GM12878 (cell line): Measurements from ENCODE around the gene MGAT4B. TPM values are rescaled to one million over a fixed set of nuclear protein-coding genes. Genes with fewer than 3 reads are reported as not detected.
A peak's percentile ranks its signal among the peaks of the same experiment; 100 is the strongest.

Experiments
- ATAC-seq: fragments of 200-7000 bp; cut with Tn5 transposase; 3 replicates; pipeline ENCODE4 v1.9.1; 2020; ENCODE audit warnings: mild to moderate bottlenecking, moderate library complexity
- BruUV-seq: library from RNA; stranded (reverse); fragments of 400-500 nt; replicated peaks from 2 replicates; lab custom pipeline; 2021; lab: Mats Ljungman, UMichigan
- CTCF ChIA-PET: fragments of 300-600 bp; sonication (Branson Sonifier 250); formaldehyde crosslinking; extraction: SDS; loops from one replicate; lab custom pipeline; 2021; ENCODE audit warnings: inconsistent platforms; lab: Yijun Ruan, JAX
- POLR2A ChIA-PET: fragments of 350-600 bp; formaldehyde crosslinking; extraction: SDS; loops from one replicate; lab custom pipeline; 2021; ENCODE audit warnings: inconsistent platforms; lab: Charles Lee
- RAD21 ChIA-PET: fragments of 300-600 bp; sonication (Branson Sonifier 250); formaldehyde crosslinking; loops from one replicate; lab custom pipeline; 2023; ENCODE audit warnings: antibody characterized with exemption; ENCODE audit not compliant: unreplicated experiment; lab: Charles Lee
- SMC1A ChIA-PET: fragments of 300-600 bp; sonication (Branson Sonifier 250); formaldehyde crosslinking; loops from one replicate; lab custom pipeline; 2023; ENCODE audit not compliant: unreplicated experiment, uncharacterized antibody; lab: Charles Lee
- DNase-seq: peaks from one replicate; pipeline ENCODE4 v3.0.0-alpha.2; 2011; ENCODE audit warnings: low read depth, low spot score
- FAIRE-seq: peaks from 3 replicates; lab custom pipeline; 2011; peaks lifted over from hg19 to GRCh38; lab: Jason Lieb, UNC
- H2AFZ ChIP-seq: 2 replicates; pipeline ENCODE4 v1.6.0; 2011; ENCODE audit warnings: low read depth, low read length, control low read depth; ENCODE audit not compliant: control insufficient read depth
- H3K27ac ChIP-seq: 2 replicates; pipeline ENCODE4 v1.5.1; 2011; ENCODE audit warnings: control low read depth; ENCODE audit not compliant: control insufficient read depth, insufficient read depth
- H3K27me3 ChIP-seq, 2 experiments: replicated peaks in 1 of 2; 2 replicates each; pipeline versions ENCODE4 v1.6.0 to v1.6.1; 2011; ENCODE audit warnings: low read length in 1 of 2; ENCODE audit not compliant: control insufficient read depth in 2 of 2, insufficient read depth in 2 of 2
- H3K36me3 ChIP-seq, 2 experiments: 2 replicates each; pipeline ENCODE4 v1.5.1; 2011; ENCODE audit warnings: low read length in 1 of 2; ENCODE audit not compliant: control insufficient read depth in 2 of 2, insufficient read depth in 2 of 2
- H3K4me1 ChIP-seq: 2 replicates; pipeline ENCODE4 v1.6.1; 2011; ENCODE audit warnings: mild to moderate bottlenecking, low read length, moderate library complexity, mixed read lengths; ENCODE audit not compliant: control insufficient read depth, insufficient read depth
- H3K4me2 ChIP-seq: 2 replicates; pipeline ENCODE4 v1.6.0; 2011; ENCODE audit warnings: control low read depth; ENCODE audit not compliant: control insufficient read depth, insufficient read depth
- H3K4me3 ChIP-seq: fragments of 200-600 bp; sonication (generic); 2 replicates; pipeline ENCODE4 v1.5.1; 2016
- H3K79me2 ChIP-seq: 2 replicates; pipeline ENCODE4 v1.6.0; 2011; ENCODE audit warnings: low read length; ENCODE audit not compliant: control insufficient read depth, insufficient read depth
- H3K9ac ChIP-seq: 2 replicates; pipeline ENCODE4 v1.8.0; 2011; ENCODE audit warnings: low read length, control low read depth, mixed read lengths; ENCODE audit not compliant: control insufficient read depth, insufficient read depth
- H3K9me3 ChIP-seq: replicated peaks from 3 replicates; pipeline ENCODE4 v1.5.1; 2011; ENCODE audit warnings: mild to moderate bottlenecking, low read length; ENCODE audit not compliant: control insufficient read depth, insufficient read depth
- H4K20me1 ChIP-seq: 2 replicates; pipeline ENCODE4 v1.6.0; 2011; ENCODE audit not compliant: control insufficient read depth, insufficient read depth
- CTCF ChIP-seq, 3 experiments: IDR thresholded peaks in 2 of 3; conservative IDR thresholded peaks in 1 of 3; 2 replicates each; pipeline ENCODE4 v1.5.1; 2011; ENCODE audit warnings: low read depth in 3 of 3, low read length in 3 of 3, mild to moderate bottlenecking in 3 of 3, control low read depth in 2 of 3, moderate library complexity in 2 of 3, inconsistent platforms in 1 of 3, mixed read lengths in 1 of 3; ENCODE audit not compliant: control insufficient read depth in 2 of 3, insufficient read depth in 1 of 3; ENCODE audit errors: extremely low read depth in 1 of 3
- DPF2 ChIP-seq: fragments of 450-650 bp; IDR thresholded peaks from 2 replicates; pipeline ENCODE4 v1.6.1; 2017; ENCODE audit warnings: mild to moderate bottlenecking
- EED ChIP-seq: sonication (generic); IDR thresholded peaks from 2 replicates; pipeline ENCODE4 v1.6.1; 2016; ENCODE audit warnings: antibody characterized with exemption, low read depth
- KDM1A ChIP-seq: fragments of 200-600 bp; sonication (generic); IDR thresholded peaks from 2 replicates; pipeline ENCODE4 v1.6.1; 2016; ENCODE audit warnings: borderline replicate concordance
- KLF5 ChIP-seq: fragments of 450-650 bp; IDR thresholded peaks from 2 replicates; pipeline ENCODE4 v1.6.1; 2014; ENCODE audit warnings: mild to moderate bottlenecking; ENCODE audit not compliant: partially characterized antibody
- MTA2 ChIP-seq: fragments of 450-650 bp; IDR thresholded peaks from 2 replicates; pipeline ENCODE4 v1.6.1; 2016; ENCODE audit warnings: low read depth, mild to moderate bottlenecking, moderate library complexity
- TCF7 ChIP-seq: IDR thresholded peaks from 2 replicates; pipeline ENCODE4 v1.6.1; 2014; ENCODE audit warnings: antibody characterized with exemption, borderline replicate concordance
- YBX1 ChIP-seq: fragments of 450-650 bp; IDR thresholded peaks from 2 replicates; pipeline ENCODE4 v1.6.1; 2016; ENCODE audit warnings: antibody characterized with exemption
- ZNF274 ChIP-seq: IDR thresholded peaks from one replicate; pipeline ENCODE4 v1.8.0; 2011; ENCODE audit not compliant: insufficient read length, insufficient read depth
- ZNF592 ChIP-seq: fragments of 450-650 bp; IDR thresholded peaks from 2 replicates; pipeline ENCODE4 v1.6.1; 2017; ENCODE audit warnings: mild to moderate bottlenecking, moderate library complexity
- ZNF687 ChIP-seq: fragments of 450-650 bp; IDR thresholded peaks from 2 replicates; pipeline ENCODE4 v1.6.1; 2017; ENCODE audit warnings: mild to moderate bottlenecking, moderate library complexity
- WGBS: methylation state at CpG from one replicate; pipeline ENCODE4 v1.1.6; 2016; ENCODE audit warnings: low lambda C conversion rate; ENCODE audit not compliant: insufficient replicate concordance, insufficient coverage; ENCODE audit errors: missing lambda C conversion rate; 5-methylcytosine and 5-hydroxymethylcytosine counted together
- in situ Hi-C: fragments of 300-500 bp; cut with MboI; formaldehyde crosslinking; loops from 9 replicates; pipeline ENCODE4 v1.14.3; 2018; ENCODE audit warnings: mixed read lengths
- intact Hi-C: fragments of 100-400 bp; cut with micrococcal nuclease; formaldehyde crosslinking; loops from one replicate; pipeline ENCODE4 v1.14.2; 2022; ENCODE audit not compliant: unreplicated experiment
- polyA plus RNA-seq, 11 experiments: library from polyadenylated mRNA; depleted of rRNA in 4 of 11; unstranded in 6 of 11; stranded (reverse) in 5 of 11; fragments of >200 nt; fragmentation: Nextera tagmentation in 4 of 11; fragmentation: Illumina TruSeq in 1 of 11; extraction: Ambion mirVana in 4 of 11; extraction: Trizol in 1 of 11; gene quantifications; 1 replicate in 1 of 11; 2 replicates in 10 of 11; pipeline versions ENCODE4 v1.2.1 to v1.2.3, GENCODE V29; 2011 to 2016; ENCODE audit warnings: inconsistent platforms in 2 of 11, missing spikeins in 2 of 11, low read depth in 1 of 11
- total RNA-seq, 4 experiments: library from RNA; depleted of rRNA in 3 of 4; stranded (reverse); fragments of >200 nt in 3 of 4; fragmentation: Illumina TruSeq in 1 of 4; extraction: Trizol in 1 of 4; gene quantifications; 2 replicates each; pipeline versions ENCODE4 v1.2.1 to v1.2.3, GENCODE V29; 2013 to 2021

The MGAT4B gene
- total and polyA plus RNA-seq, 10 of the 15 experiments (the other 5 are each of a cell fraction or from before 2014, with no cell fraction given), result 0.60 to 82.5 (median 34.4) TPM; not detected in 1

GRCh38 chr5:179819296-179820126 is 12.8 kb upstream of the MGAT4B start:
- Histone ChIP-seq H2AFZ (peak overlapping the region; percentile 58; the same call in 1 of the 2 replicates), H3K27me3 (no peaks in the 10 kb centered on the region), H3K27ac (peak overlapping the region; percentile 96), H3K4me2 (peak overlapping the region; percentile 99), H3K9me3 (no peaks in the 10 kb centered on the region), H3K36me3 (peaks cover 8 to 10% of the 10 kb centered on the region in 2 experiments), H3K4me1 (peaks cover 38% of the 10 kb centered on the region), H3K4me3 (no peak overlapping the region; the same call in 1 of the 2 replicates), H3K79me2 (peaks cover 29% of the 10 kb centered on the region), H3K9ac (peak overlapping the region; percentile 63), H4K20me1 (peaks cover 14% of the 10 kb centered on the region)
- RAD21 ChIA-PET, result interaction anchor here (0.8 to 1.8 kb wide), 4 partner anchors 8 to 196 kb away, joined by 3 to 6 read pairs (median 4); partner anchors contain the start of gene HNRNPH1
- intact Hi-C loops (loop anchor here (1.0 to 2.0 kb wide), 2 partner anchors 12 to 39 kb away; partner anchors contain the start of gene MRNIP), in situ Hi-C loops (loop anchor here (10.0 to 25.0 kb wide), 2 partner anchors 993 to 1695 kb away; partner anchors contain the start of gene MGAT1)
- DNase-seq (no peak), FAIRE-seq (no peak), ATAC-seq (peak; percentile 43)
- WGBS, result 25% methylated on average over 20 of the region's 26 CpGs
- SMC1A ChIA-PET, result interaction anchor here (1.0 to 1.6 kb wide), 2 partner anchors 18 to 56 kb away, joined by 3 to 5 read pairs; no protein-coding TSS in a partner anchor
- CTCF ChIA-PET, result interaction anchor here (1.0 to 2.0 kb wide), 7 partner anchors 8 to 87 kb away, joined by 3 to 6 read pairs (median 5); partner anchors contain the start of gene LTC4S
- POLR2A ChIA-PET, result interaction anchor here (0.5 to 2.0 kb wide), 12 partner anchors 8 to 1600 kb away, joined by 3 to 9 read pairs (median 4); no protein-coding TSS in a partner anchor
- BruUV-seq, result no TSS peak
- TF ChIP-seq CTCF (IDR thresholded peaks at IDR 0.05 in 2 of 3, conservative IDR thresholded peaks at IDR 0.05 in 1 of 3; ENCODE audit: control insufficient read depth in 2 of 3, extremely low read depth in 1 of 3, insufficient read depth in 1 of 3, low read depth in 3 of 3, low read length in 3 of 3) (no peak), YBX1 (no peak), KLF5 (peak; percentile 21), DPF2 (peak; percentile 74), TCF7 (no peak), ZNF592 (peak; percentile 93), KDM1A (no peak), MTA2 (peak; percentile 36; the same call in 1 of the 2 replicates), EED (0 out of 2 replicates have a peak, but pooled peaks have one; percentile 22), ZNF274 (no peak), ZNF687 (peak; percentile 100)
